GM12878 (cell line): ENCODE data around the gene BCL10. TPM values are rescaled to one million over a fixed set of nuclear protein-coding genes. Genes with fewer than 3 reads are reported as not detected.

Experiments used
- IRF4 ChIP-seq: IDR thresholded peaks from 2 replicates; pipeline ENCODE4 v1.6.1; 2011; ENCODE audit warnings: low read depth, low read length
- NBN ChIP-seq: fragments of 450-650 bp; IDR thresholded peaks from 2 replicates; pipeline ENCODE4 v1.6.1; 2016
- NFYB ChIP-seq: IDR thresholded peaks from 2 replicates; pipeline ENCODE4 v1.6.1; 2011; ENCODE audit warnings: low read depth, mild to moderate bottlenecking, low read length, improper control_type of control experiment, moderate library complexity; ENCODE audit not compliant: insufficient read depth
- NR2C1 ChIP-seq: fragments of 450-650 bp; IDR thresholded peaks from 2 replicates; pipeline ENCODE4 v1.6.1; 2017; ENCODE audit warnings: antibody characterized with exemption, mild to moderate bottlenecking, moderate library complexity
- RCOR1 ChIP-seq: conservative IDR thresholded peaks from 2 replicates; pipeline ENCODE4 v1.6.1; 2012; ENCODE audit warnings: low read depth, low read length, improper control_type of control experiment
- SMAD5 ChIP-seq: IDR thresholded peaks from 2 replicates; pipeline ENCODE4 v1.6.1; 2016; ENCODE audit warnings: antibody characterized with exemption, low read depth
- SMC3 ChIP-seq: IDR thresholded peaks from 2 replicates; pipeline ENCODE4 v1.6.1; 2011; ENCODE audit warnings: low read length, improper control_type of control experiment, borderline replicate concordance
- YY1 ChIP-seq: IDR thresholded peaks from 2 replicates; pipeline ENCODE4 v1.6.1; 2011; ENCODE audit warnings: low read depth, mild to moderate bottlenecking, low read length
- polyA plus RNA-seq, 11 experiments: library from polyadenylated mRNA; depleted of rRNA in 4 of 11; unstranded in 6 of 11; stranded (reverse) in 5 of 11; fragments of >200 nt; fragmentation: Nextera tagmentation in 4 of 11; fragmentation: Illumina TruSeq in 1 of 11; extraction: Ambion mirVana in 4 of 11; extraction: Trizol in 1 of 11; gene quantifications; 1 replicate in 1 of 11; 2 replicates in 10 of 11; pipeline versions ENCODE4 v1.2.1 to v1.2.3, GENCODE V29; 2011 to 2016; ENCODE audit warnings: inconsistent platforms in 2 of 11, missing spikeins in 2 of 11, low read depth in 1 of 11
- total RNA-seq, 4 experiments: library from RNA; depleted of rRNA in 3 of 4; stranded (reverse); fragments of >200 nt in 3 of 4; fragmentation: Illumina TruSeq in 1 of 4; extraction: Trizol in 1 of 4; gene quantifications; 2 replicates each; pipeline versions ENCODE4 v1.2.1 to v1.2.3, GENCODE V29; 2013 to 2021
- TF ChIP-seq, protein P1 (sequence below): fragments of 450-650 bp; IDR thresholded peaks from 2 replicates; pipeline ENCODE4 v1.6.1; 2017; ENCODE audit warnings: mild to moderate bottlenecking, moderate library complexity
- TF ChIP-seq, protein P2 (sequence below): fragments of 450-650 bp; formaldehyde crosslinking; IDR thresholded peaks from 2 replicates; pipeline ENCODE4 v1.4.0; 2020; ENCODE audit warnings: mild to moderate bottlenecking, moderate library complexity
- TF ChIP-seq, protein P3 (sequence below): IDR thresholded peaks from 2 replicates; pipeline ENCODE4 v1.6.1; 2011; ENCODE audit warnings: low read depth, mild to moderate bottlenecking, low read length, moderate library complexity, borderline replicate concordance; ENCODE audit errors: extremely low read depth
- TF ChIP-seq, protein P4 (sequence below): fragments of 450-650 bp; IDR thresholded peaks from 2 replicates; pipeline ENCODE4 v1.6.1; 2016; ENCODE audit warnings: mild to moderate bottlenecking, moderate library complexity, borderline replicate concordance
- TF ChIP-seq, protein P5 (sequence below): fragments of 450-650 bp; IDR thresholded peaks from 2 replicates; pipeline ENCODE4 v1.6.1; 2018; ENCODE audit warnings: borderline replicate concordance, mild to moderate bottlenecking; ENCODE audit not compliant: partially characterized antibody

BCL10 gene
- total and polyA plus RNA-seq, 10 of the 15 experiments (the other 5 are each of a cell fraction or from before 2014, with no cell fraction given) = 10.6 to 35.2 (median 19.5) TPM

DNA sequence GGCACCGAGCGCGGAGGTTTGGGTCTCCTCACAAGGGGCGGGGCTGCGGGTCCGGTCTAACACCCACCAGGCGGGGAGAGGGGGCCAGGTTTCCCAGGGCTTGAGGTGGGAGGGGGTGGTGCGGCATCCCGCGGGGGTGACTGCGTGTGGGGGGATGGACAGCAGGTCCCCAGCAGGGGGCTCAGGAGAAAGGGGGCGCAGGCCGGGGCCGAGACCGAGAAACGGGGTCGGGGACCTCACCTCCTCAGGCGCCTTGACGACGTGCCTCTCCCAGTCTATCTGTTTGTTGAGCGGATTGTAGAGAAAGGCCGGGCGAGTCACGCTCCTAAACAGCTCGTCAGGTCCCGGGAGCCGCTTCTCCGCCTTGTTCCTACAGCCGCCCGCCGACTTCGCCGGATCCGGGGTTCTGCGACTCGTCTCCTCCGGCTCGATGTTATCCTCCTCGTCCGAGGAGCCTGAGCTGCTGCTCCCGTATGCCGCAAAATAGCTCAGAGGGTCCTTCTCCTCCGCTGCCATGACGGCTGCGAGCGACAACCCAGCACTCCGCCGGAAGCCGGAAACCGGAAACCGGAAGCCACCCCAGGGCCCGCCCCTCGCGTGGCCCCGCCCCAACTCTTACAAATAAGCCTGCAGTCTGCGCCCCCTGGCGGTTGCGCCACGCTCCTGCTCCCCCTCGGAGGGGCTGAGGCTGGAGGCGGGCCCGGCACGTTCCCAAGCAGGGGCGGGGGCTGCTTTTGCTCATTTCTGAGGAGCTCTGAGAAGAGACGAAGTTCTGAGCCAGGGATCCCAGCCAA, 17.1 kb downstream of the BCL10 start, which contains the start of gene C1orf52 (continued):
- TF ChIP-seq, protein P1, sequence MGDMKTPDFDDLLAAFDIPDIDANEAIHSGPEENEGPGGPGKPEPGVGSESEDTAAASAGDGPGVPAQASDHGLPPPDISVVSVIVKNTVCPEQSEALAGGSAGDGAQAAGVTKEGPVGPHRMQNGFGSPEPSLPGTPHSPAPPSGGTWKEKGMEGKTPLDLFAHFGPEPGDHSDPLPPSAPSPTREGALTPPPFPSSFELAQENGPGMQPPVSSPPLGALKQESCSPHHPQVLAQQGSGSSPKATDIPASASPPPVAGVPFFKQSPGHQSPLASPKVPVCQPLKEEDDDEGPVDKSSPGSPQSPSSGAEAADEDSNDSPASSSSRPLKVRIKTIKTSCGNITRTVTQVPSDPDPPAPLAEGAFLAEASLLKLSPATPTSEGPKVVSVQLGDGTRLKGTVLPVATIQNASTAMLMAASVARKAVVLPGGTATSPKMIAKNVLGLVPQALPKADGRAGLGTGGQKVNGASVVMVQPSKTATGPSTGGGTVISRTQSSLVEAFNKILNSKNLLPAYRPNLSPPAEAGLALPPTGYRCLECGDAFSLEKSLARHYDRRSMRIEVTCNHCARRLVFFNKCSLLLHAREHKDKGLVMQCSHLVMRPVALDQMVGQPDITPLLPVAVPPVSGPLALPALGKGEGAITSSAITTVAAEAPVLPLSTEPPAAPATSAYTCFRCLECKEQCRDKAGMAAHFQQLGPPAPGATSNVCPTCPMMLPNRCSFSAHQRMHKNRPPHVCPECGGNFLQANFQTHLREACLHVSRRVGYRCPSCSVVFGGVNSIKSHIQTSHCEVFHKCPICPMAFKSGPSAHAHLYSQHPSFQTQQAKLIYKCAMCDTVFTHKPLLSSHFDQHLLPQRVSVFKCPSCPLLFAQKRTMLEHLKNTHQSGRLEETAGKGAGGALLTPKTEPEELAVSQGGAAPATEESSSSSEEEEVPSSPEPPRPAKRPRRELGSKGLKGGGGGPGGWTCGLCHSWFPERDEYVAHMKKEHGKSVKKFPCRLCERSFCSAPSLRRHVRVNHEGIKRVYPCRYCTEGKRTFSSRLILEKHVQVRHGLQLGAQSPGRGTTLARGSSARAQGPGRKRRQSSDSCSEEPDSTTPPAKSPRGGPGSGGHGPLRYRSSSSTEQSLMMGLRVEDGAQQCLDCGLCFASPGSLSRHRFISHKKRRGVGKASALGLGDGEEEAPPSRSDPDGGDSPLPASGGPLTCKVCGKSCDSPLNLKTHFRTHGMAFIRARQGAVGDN = no peak; the same call in 1 of the 2 replicates
- no peak for TF ChIP-seq IRF4
- TF ChIP-seq, protein P2, sequence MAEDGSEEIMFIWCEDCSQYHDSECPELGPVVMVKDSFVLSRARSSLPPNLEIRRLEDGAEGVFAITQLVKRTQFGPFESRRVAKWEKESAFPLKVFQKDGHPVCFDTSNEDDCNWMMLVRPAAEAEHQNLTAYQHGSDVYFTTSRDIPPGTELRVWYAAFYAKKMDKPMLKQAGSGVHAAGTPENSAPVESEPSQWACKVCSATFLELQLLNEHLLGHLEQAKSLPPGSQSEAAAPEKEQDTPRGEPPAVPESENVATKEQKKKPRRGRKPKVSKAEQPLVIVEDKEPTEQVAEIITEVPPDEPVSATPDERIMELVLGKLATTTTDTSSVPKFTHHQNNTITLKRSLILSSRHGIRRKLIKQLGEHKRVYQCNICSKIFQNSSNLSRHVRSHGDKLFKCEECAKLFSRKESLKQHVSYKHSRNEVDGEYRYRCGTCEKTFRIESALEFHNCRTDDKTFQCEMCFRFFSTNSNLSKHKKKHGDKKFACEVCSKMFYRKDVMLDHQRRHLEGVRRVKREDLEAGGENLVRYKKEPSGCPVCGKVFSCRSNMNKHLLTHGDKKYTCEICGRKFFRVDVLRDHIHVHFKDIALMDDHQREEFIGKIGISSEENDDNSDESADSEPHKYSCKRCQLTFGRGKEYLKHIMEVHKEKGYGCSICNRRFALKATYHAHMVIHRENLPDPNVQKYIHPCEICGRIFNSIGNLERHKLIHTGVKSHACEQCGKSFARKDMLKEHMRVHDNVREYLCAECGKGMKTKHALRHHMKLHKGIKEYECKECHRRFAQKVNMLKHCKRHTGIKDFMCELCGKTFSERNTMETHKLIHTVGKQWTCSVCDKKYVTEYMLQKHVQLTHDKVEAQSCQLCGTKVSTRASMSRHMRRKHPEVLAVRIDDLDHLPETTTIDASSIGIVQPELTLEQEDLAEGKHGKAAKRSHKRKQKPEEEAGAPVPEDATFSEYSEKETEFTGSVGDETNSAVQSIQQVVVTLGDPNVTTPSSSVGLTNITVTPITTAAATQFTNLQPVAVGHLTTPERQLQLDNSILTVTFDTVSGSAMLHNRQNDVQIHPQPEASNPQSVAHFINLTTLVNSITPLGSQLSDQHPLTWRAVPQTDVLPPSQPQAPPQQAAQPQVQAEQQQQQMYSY (CRISPR knock-in tag) = no peak
- TF ChIP-seq, protein P3, sequence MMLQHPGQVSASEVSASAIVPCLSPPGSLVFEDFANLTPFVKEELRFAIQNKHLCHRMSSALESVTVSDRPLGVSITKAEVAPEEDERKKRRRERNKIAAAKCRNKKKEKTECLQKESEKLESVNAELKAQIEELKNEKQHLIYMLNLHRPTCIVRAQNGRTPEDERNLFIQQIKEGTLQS = no peak
- no peak for TF ChIP-seq RCOR1
- TF ChIP-seq NR2C1 = no peak
- TF ChIP-seq NBN = 0 out of 2 replicates have a peak, but pooled peaks have one; percentile 59
- no peak for TF ChIP-seq NFYB
- peak; percentile 80; the same call in 1 of the 2 replicates for TF ChIP-seq SMAD5
- TF ChIP-seq, protein P4, sequence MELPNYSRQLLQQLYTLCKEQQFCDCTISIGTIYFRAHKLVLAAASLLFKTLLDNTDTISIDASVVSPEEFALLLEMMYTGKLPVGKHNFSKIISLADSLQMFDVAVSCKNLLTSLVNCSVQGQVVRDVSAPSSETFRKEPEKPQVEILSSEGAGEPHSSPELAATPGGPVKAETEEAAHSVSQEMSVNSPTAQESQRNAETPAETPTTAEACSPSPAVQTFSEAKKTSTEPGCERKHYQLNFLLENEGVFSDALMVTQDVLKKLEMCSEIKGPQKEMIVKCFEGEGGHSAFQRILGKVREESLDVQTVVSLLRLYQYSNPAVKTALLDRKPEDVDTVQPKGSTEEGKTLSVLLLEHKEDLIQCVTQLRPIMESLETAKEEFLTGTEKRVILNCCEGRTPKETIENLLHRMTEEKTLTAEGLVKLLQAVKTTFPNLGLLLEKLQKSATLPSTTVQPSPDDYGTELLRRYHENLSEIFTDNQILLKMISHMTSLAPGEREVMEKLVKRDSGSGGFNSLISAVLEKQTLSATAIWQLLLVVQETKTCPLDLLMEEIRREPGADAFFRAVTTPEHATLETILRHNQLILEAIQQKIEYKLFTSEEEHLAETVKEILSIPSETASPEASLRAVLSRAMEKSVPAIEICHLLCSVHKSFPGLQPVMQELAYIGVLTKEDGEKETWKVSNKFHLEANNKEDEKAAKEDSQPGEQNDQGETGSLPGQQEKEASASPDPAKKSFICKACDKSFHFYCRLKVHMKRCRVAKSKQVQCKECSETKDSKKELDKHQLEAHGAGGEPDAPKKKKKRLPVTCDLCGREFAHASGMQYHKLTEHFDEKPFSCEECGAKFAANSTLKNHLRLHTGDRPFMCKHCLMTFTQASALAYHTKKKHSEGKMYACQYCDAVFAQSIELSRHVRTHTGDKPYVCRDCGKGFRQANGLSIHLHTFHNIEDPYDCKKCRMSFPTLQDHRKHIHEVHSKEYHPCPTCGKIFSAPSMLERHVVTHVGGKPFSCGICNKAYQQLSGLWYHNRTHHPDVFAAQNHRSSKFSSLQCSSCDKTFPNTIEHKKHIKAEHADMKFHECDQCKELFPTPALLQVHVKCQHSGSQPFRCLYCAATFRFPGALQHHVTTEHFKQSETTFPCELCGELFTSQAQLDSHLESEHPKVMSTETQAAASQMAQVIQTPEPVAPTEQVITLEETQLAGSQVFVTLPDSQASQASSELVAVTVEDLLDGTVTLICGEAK = peak; percentile 89
- TF ChIP-seq, protein P5, sequence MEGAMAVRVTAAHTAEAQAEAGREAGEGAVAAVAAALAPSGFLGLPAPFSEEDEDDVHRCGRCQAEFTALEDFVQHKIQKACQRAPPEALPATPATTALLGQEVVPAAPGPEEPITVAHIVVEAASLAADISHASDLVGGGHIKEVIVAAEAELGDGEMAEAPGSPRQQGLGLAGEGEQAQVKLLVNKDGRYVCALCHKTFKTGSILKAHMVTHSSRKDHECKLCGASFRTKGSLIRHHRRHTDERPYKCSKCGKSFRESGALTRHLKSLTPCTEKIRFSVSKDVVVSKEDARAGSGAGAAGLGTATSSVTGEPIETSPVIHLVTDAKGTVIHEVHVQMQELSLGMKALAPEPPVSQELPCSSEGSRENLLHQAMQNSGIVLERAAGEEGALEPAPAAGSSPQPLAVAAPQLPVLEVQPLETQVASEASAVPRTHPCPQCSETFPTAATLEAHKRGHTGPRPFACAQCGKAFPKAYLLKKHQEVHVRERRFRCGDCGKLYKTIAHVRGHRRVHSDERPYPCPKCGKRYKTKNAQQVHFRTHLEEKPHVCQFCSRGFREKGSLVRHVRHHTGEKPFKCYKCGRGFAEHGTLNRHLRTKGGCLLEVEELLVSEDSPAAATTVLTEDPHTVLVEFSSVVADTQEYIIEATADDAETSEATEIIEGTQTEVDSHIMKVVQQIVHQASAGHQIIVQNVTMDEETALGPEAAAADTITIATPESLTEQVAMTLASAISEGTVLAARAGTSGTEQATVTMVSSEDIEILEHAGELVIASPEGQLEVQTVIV = peak; percentile 47
- peak; percentile 62 for TF ChIP-seq SMC3
- peak; percentile 95 for TF ChIP-seq YY1
